HG03135 (cell line): ENCODE results near the gene KRT28.

ENCODE experiments used
- ATAC-seq: cut with Tn5 transposase; IDR thresholded peaks from one replicate; pipeline ENCODE4 v1.9.1; 2021; ENCODE audit warnings: mild to moderate bottlenecking, moderate library complexity; ENCODE audit not compliant: unreplicated experiment

KRT28 gene

GRCh38 chr17:40799859-40800258, at the start of gene KRT28:
KRT28 (minus strand) TSS chr17:40799959; CDS start chr17:40799893, 66 bp downstream.
- ATAC-seq: no peak

GRCh38 chr17:40848583-40849235, 49.0 kb upstream of the KRT28 start:
- ATAC-seq: no peak

- ATAC-seq: no peak
Measured at GRCh38 chr17:40846515-40847144, 46.9 kb upstream of the KRT28 start.

GRCh38 chr17:40844671-40845107, 44.9 kb upstream of the KRT28 start:
- no peak for ATAC-seq

- ATAC-seq: no peak
Measured at GRCh38 chr17:40843242-40843641, 43.5 kb upstream of the KRT28 start.

- no peak for ATAC-seq
Measured at GRCh38 chr17:40841246-40841645, 41.5 kb upstream of the KRT28 start.

GRCh38 chr17:40839194-40839593, 39.4 kb upstream of the KRT28 start:
- ATAC-seq: no peak

GRCh38 chr17:40836020-40836419, 36.3 kb upstream of the KRT28 start:
- no peak for ATAC-seq

- no peak for ATAC-seq
Measured at GRCh38 chr17:40833882-40834281, 34.1 kb upstream of the KRT28 start.

- no peak for ATAC-seq
Measured at GRCh38 chr17:40832840-40833239, 33.1 kb upstream of the KRT28 start.

GRCh38 chr17:40830085-40830776, 30.5 kb upstream of the KRT28 start:
- ATAC-seq: no peak

- no peak for ATAC-seq
Measured at GRCh38 chr17:40828454-40829044, 28.8 kb upstream of the KRT28 start.

GRCh38 chr17:40827746-40828453, 28.1 kb upstream of the KRT28 start:
- ATAC-seq: no peak

GRCh38 chr17:40825599-40825998, 25.8 kb upstream of the KRT28 start:
- ATAC-seq: no peak

- ATAC-seq: no peak
Measured at GRCh38 chr17:40824015-40824832, 24.5 kb upstream of the KRT28 start.

GRCh38 chr17:40822132-40822812, 22.5 kb upstream of the KRT28 start, which contains the start of gene KRT10:
KRT10 (minus strand) TSS chr17:40822614; CDS start chr17:40822585, 29 bp downstream.
- ATAC-seq: no peak

GRCh38 chr17:40821536-40821935, 21.8 kb upstream of the KRT28 start:
- ATAC-seq: no peak

GRCh38 chr17:40820228-40820838, 20.6 kb upstream of the KRT28 start:
- no peak for ATAC-seq

GRCh38 chr17:40819528-40820125, 19.9 kb upstream of the KRT28 start:
- no peak for ATAC-seq
